Activated CD4-positive, alpha-beta T cell treated with anti-CD3 and anti-CD28 coated beads for 36 hours (primary cell): ENCODE measurements around the gene DNAI2. TPM values are rescaled to one million over a fixed set of nuclear protein-coding genes. Genes with fewer than 3 reads are reported as not detected.
"Not testable (repeated sequence)": the region's sequence is repeated elsewhere in the genome, so short reads cannot be mapped to it uniquely, and the experiment has no call there.

Experiments
- ATAC-seq: fragments of 200-7000 bp; cut with Tn5 transposase; one replicate; pipeline ENCODE4 v1.10.0; 2021; ENCODE audit warnings: mild to moderate bottlenecking, moderate library complexity
- CTCF ChIA-PET: fragments of 350-600 bp; sonication (Branson Sonifier 250); formaldehyde crosslinking; loops from one replicate; lab custom pipeline; 2021; ENCODE audit warnings: antibody characterized with exemption; lab: Charles Lee
- POLR2A ChIA-PET: fragments of 350-600 bp; sonication (Branson Sonifier 250); formaldehyde crosslinking; loops from one replicate; lab custom pipeline; 2021; ENCODE audit warnings: antibody characterized with exemption, inconsistent platforms; lab: Charles Lee
- DNase-seq: peaks from one replicate; pipeline ENCODE4 v3.0.0-alpha.2; 2020
- H3K27ac Mint-ChIP-seq: one replicate; pipeline ENCODE4 v1.8.0; 2021; ENCODE audit warnings: mixed read lengths
- H3K27me3 Mint-ChIP-seq: one replicate; pipeline ENCODE4 v1.8.0; 2021; ENCODE audit warnings: mixed read lengths
- H3K36me3 Mint-ChIP-seq: one replicate; pipeline ENCODE4 v1.8.0; 2021; ENCODE audit warnings: low read depth, mixed read lengths
- H3K4me1 Mint-ChIP-seq: one replicate; pipeline ENCODE4 v1.8.0; 2021; ENCODE audit warnings: mixed read lengths
- H3K4me3 Mint-ChIP-seq: one replicate; pipeline ENCODE4 v1.8.0; 2021; ENCODE audit warnings: mild to moderate bottlenecking, moderate library complexity, mixed read lengths
- H3K9me3 Mint-ChIP-seq: one replicate; pipeline ENCODE4 v1.8.0; 2021; ENCODE audit warnings: low read depth, mixed read lengths
- intact Hi-C, 2 experiments: fragments of 100-400 bp; cut with DNase I in 1 of 2; cut with micrococcal nuclease in 1 of 2; formaldehyde crosslinking; loops; one replicate each; pipeline versions ENCODE4 v1.14.2 to v1.15.1; 2022 to 2024; cut with DNase I, micrococcal nuclease
- total RNA-seq, 2 experiments: library from RNA; stranded (reverse); gene quantifications; one replicate each; pipeline ENCODE4 v1.2.3, GENCODE V29; 2021

Gene DNAI2
- total RNA-seq, 2 experiments from 2014 or later = 0.14 to 0.49 TPM

- H3K27me3 Mint-ChIP-seq, H3K27ac Mint-ChIP-seq, H3K36me3 Mint-ChIP-seq, H3K4me1 Mint-ChIP-seq, DNase-seq, POLR2A ChIA-PET, H3K9me3 Mint-ChIP-seq, ATAC-seq, H3K4me3 Mint-ChIP-seq, intact Hi-C loops: not testable (repeated sequence)
- CTCF ChIA-PET = interaction anchor here (0.7 to 1.3 kb wide), 3 partner anchors 68 to 837 kb away, joined by 3 to 6 read pairs (median 3); no protein-coding TSS in a partner anchor
Observed at GRCh38 chr17:74267054-74267453, 7.0 kb upstream of the DNAI2 start.

- DNase-seq (no peak), ATAC-seq (no peak)
- intact Hi-C loops = no loop called here
- POLR2A ChIA-PET = no interaction called here
- no peaks in the 10 kb centered on the region for H3K36me3 Mint-ChIP-seq
- peaks cover 3% of the 10 kb centered on the region for H3K4me1 Mint-ChIP-seq
- no peak overlapping the region for H3K27ac Mint-ChIP-seq
- H3K27me3 Mint-ChIP-seq = peaks cover 7% of the 10 kb centered on the region
- peaks cover 2% of the 10 kb centered on the region for H3K9me3 Mint-ChIP-seq
- H3K4me3 Mint-ChIP-seq = no peak overlapping the region
- CTCF ChIA-PET = interaction anchor here (0.7 to 1.3 kb wide), 4 partner anchors 68 to 838 kb away, joined by 3 to 6 read pairs (median 3); no protein-coding TSS in a partner anchor
Observed at GRCh38 chr17:74267579-74267978, 6.5 kb upstream of the DNAI2 start.

DNA sequence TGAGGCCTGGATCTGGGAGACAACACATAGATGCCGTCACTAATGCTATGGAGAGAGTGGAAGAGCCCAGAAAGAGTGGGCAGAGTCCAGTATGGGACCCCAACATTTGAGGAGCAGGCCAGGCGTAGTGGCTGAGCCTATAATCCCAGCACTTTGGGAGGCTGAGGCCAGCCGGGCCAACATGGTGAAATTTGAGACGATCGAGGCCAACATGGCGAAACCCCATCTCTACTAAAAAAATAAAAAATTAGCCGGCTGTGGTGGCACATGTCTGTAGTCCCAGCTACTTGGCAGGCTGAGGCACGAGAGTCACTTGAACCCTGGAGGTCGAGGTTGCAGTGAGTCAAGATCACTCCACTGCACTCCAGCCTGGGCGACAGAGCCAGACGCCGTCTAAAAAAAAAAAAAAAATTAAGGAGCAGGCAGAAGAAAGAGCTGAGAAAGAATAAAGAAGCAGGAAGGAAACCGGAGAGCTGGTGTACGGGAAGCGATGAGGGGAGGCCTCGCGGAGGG lies 6.0 kb upstream of the DNAI2 start:
- ATAC-seq (no peak), DNase-seq (no peak)
- Mint-ChIP-seq H3K4me1 (peaks cover 3% of the 10 kb centered on the region), H3K27ac (no peak overlapping the region), H3K9me3 (peaks cover 2% of the 10 kb centered on the region), H3K27me3 (peaks cover 7% of the 10 kb centered on the region), H3K4me3 (no peak overlapping the region), H3K36me3 (no peaks in the 10 kb centered on the region)
- ChIA-PET CTCF (interaction anchor here (0.7 to 1.3 kb wide), 3 partner anchors 68 to 112 kb away, joined by 3 to 6 read pairs (median 3); no protein-coding TSS in a partner anchor), POLR2A (no interaction called here)
- intact Hi-C loops = no loop called here

GRCh38 chr17:74268558-74268957 lies 5.5 kb upstream of the DNAI2 start:
- DNase-seq (no peak), ATAC-seq (no peak)
- Mint-ChIP-seq H3K27ac (no peak overlapping the region), H3K9me3 (peaks cover 2% of the 10 kb centered on the region), H3K4me1 (peaks cover 4% of the 10 kb centered on the region), H3K36me3 (no peaks in the 10 kb centered on the region), H3K4me3 (no peak overlapping the region), H3K27me3 (peaks cover 7% of the 10 kb centered on the region)
- intact Hi-C loops = no loop called here
- ChIA-PET POLR2A (no interaction called here), CTCF (interaction anchor here (1.1 kb wide), 1 partner anchor 112 kb away, joined by 3 read pairs; no protein-coding TSS in a partner anchor)

GRCh38 chr17:74270333-74270732 lies 3.7 kb upstream of the DNAI2 start:
- peaks cover 20% of the 10 kb centered on the region for H3K4me1 Mint-ChIP-seq
- H3K4me3 Mint-ChIP-seq = no peak overlapping the region
- H3K27ac Mint-ChIP-seq = no peak overlapping the region
- H3K27me3 Mint-ChIP-seq = peaks cover 9% of the 10 kb centered on the region
- no peak for DNase-seq
- POLR2A ChIA-PET = no interaction called here
- intact Hi-C loops = no loop called here
- CTCF ChIA-PET = interaction anchor here (0.6 to 1.4 kb wide), 2 partner anchors 12 to 182 kb away, joined by 4 read pairs; no protein-coding TSS in a partner anchor
- H3K9me3 Mint-ChIP-seq = peaks cover 2% of the 10 kb centered on the region
- no peaks in the 10 kb centered on the region for H3K36me3 Mint-ChIP-seq
- no peak for ATAC-seq

DNA sequence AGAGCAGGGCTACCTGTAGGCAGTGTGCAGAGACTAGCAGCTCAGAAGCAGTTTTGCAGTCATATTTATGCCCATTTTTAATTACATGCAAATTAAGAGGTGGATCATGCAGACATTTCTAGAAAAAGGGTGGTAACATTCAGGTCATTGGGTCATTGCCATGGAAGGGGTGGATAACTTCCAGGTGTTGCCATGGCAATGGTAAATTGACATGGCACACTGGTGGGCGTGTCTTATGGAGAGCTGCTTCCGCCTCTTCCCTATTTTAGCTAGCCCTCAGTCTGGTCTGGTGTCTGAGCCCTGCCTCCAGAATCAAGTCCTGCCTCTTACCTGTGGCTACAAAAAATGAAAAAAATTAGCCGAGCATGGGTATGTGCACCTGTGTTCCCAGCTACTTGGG lies 2.8 kb upstream of the DNAI2 start:
- Mint-ChIP-seq H3K4me3 (no peak overlapping the region), H3K27ac (no peak overlapping the region), H3K36me3 (no peaks in the 10 kb centered on the region), H3K27me3 (peaks cover 9% of the 10 kb centered on the region), H3K4me1 (peaks cover 20% of the 10 kb centered on the region), H3K9me3 (peaks cover 2% of the 10 kb centered on the region)
- intact Hi-C loops = no loop called here
- ChIA-PET CTCF (interaction anchor here (0.6 to 1.4 kb wide), 4 partner anchors 11 to 517 kb away, joined by 3 to 7 read pairs (median 4); no protein-coding TSS in a partner anchor), POLR2A (interaction anchor here (0.6 kb wide), 1 partner anchor 149 kb away, joined by 3 read pairs; no protein-coding TSS in a partner anchor)
- no peak for ATAC-seq
- DNase-seq = no peak

- Mint-ChIP-seq H3K4me1 (peaks cover 20% of the 10 kb centered on the region), H3K27ac (no peak overlapping the region), H3K27me3 (peaks cover 8% of the 10 kb centered on the region), H3K4me3 (no peak overlapping the region), H3K9me3 (peaks cover 1% of the 10 kb centered on the region), H3K36me3 (no peaks in the 10 kb centered on the region)
- intact Hi-C loops = no loop called here
- POLR2A ChIA-PET = interaction anchor here (0.6 kb wide), 1 partner anchor 149 kb away, joined by 3 read pairs; no protein-coding TSS in a partner anchor
- CTCF ChIA-PET = interaction anchor here (0.6 to 1.4 kb wide), 2 partner anchors 25 to 70 kb away, joined by 3 to 7 read pairs; no protein-coding TSS in a partner anchor
- no peak for DNase-seq
- no peak for ATAC-seq
Observed at GRCh38 chr17:74271901-74272561, 2.0 kb upstream of the DNAI2 start.

- ATAC-seq (no peak), DNase-seq (no peak)
- CTCF ChIA-PET = interaction anchor here (0.7 kb wide), 1 partner anchor 259 kb away, joined by 5 read pairs; no protein-coding TSS in a partner anchor
- no peak overlapping the region for H3K27ac Mint-ChIP-seq
- no peaks in the 10 kb centered on the region for H3K36me3 Mint-ChIP-seq
- peaks cover 18% of the 10 kb centered on the region for H3K4me1 Mint-ChIP-seq
- no peak overlapping the region for H3K4me3 Mint-ChIP-seq
- no peaks in the 10 kb centered on the region for H3K9me3 Mint-ChIP-seq
- intact Hi-C loops = no loop called here
- POLR2A ChIA-PET = no interaction called here
- peaks cover 3% of the 10 kb centered on the region for H3K27me3 Mint-ChIP-seq
Observed at GRCh38 chr17:74272731-74273201, 1.3 kb upstream of the DNAI2 start.

DNA sequence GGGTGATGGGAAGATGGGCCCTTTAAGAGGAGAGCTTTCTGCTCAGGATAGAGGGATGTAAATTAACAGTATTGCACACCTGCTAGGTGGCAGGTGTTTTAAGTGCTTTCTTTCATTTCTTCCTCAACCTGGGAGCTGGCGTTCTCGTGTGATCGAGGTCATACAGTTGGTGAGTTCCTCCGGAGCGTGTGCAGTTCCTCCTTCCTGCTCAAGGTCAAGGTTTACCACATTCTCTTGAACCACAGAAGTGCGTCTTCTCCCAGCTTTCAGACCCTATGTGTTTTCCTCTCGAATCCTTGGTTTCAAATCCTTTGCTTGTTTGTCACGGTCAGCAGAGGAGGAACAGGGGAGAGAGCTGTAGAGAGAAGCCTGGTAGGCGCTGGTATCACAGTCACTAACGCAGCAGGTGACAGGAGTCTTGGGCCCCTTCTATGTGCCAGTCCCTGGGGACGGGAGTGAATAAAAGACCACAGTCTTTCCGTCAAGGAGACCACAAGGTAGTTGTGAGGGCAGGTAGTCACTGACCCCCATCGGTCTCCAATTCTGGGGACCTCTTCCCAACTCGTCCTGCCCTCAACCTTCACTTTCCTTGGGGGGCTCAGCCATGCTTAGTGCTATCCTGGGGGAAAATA lies 791 bp downstream of the DNAI2 start:
- no peaks in the 10 kb centered on the region for H3K9me3 Mint-ChIP-seq
- ChIA-PET CTCF (interaction anchor here (0.6 to 0.7 kb wide), 4 partner anchors 11 to 1549 kb away, joined by 3 read pairs; no protein-coding TSS in a partner anchor), POLR2A (no interaction called here)
- ATAC-seq (no peak), DNase-seq (no peak)
- H3K4me3 Mint-ChIP-seq = no peak overlapping the region
- peaks cover 21% of the 10 kb centered on the region for H3K4me1 Mint-ChIP-seq
- intact Hi-C loops = no loop called here
- no peak overlapping the region for H3K27ac Mint-ChIP-seq
- no peaks in the 10 kb centered on the region for H3K36me3 Mint-ChIP-seq
- H3K27me3 Mint-ChIP-seq = peaks cover 2% of the 10 kb centered on the region

DNA sequence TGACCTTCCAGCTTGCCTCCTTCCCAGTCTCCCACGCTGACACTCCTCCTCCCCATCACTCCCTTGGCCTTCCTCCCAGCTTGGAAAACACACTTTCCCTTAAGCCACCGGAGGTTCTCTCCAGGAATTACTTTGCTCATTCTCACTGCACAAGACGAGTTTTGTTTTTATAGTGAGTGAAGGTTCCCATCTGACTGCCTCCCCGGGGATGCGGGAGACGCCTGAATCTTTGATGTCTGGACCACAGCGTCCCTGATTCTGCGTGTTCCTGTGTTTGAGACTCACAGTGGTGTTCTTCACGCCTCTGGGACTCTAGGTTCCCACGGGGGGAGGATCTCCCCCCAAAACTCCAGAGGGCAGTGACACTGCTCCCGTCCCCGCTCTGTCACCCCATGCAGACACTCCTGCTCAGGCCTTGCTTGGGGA lies 2.0 kb downstream of the DNAI2 start:
- CTCF ChIA-PET = no interaction called here

GRCh38 chr17:74276541-74277009 lies 2.5 kb downstream of the DNAI2 start:
- no peaks in the 10 kb centered on the region for H3K9me3 Mint-ChIP-seq
- no peak overlapping the region for H3K4me3 Mint-ChIP-seq
- no peak overlapping the region for H3K27ac Mint-ChIP-seq
- peaks cover 31% of the 10 kb centered on the region for H3K4me1 Mint-ChIP-seq
- ChIA-PET CTCF (no interaction called here), POLR2A (interaction anchor here (0.7 kb wide), 1 partner anchor 72 kb away, joined by 6 read pairs; no protein-coding TSS in a partner anchor)
- H3K27me3 Mint-ChIP-seq = peaks cover 2% of the 10 kb centered on the region
- intact Hi-C loops = no loop called here
- no peak for ATAC-seq
- DNase-seq = no peak
- H3K36me3 Mint-ChIP-seq = no peaks in the 10 kb centered on the region

More for the DNA sequence above, 2.0 kb downstream of the DNAI2 start:
- H3K9me3 Mint-ChIP-seq = no peaks in the 10 kb centered on the region
- H3K27me3 Mint-ChIP-seq = peaks cover 2% of the 10 kb centered on the region
- intact Hi-C loops = no loop called here
- no peak overlapping the region for H3K4me3 Mint-ChIP-seq
- no peaks in the 10 kb centered on the region for H3K36me3 Mint-ChIP-seq
- POLR2A ChIA-PET = no interaction called here
- H3K4me1 Mint-ChIP-seq = peaks cover 31% of the 10 kb centered on the region
- no peak overlapping the region for H3K27ac Mint-ChIP-seq
- DNase-seq = no peak
- no peak for ATAC-seq
